Panc1 (cell line): ENCODE measurements around the gene MARCKSL1. TPM values are rescaled to one million over a fixed set of nuclear protein-coding genes. Genes with fewer than 3 reads are reported as not detected.

Experiments used
- ATAC-seq: fragments of 200-7000 bp; cut with Tn5 transposase; 2 replicates; pipeline ENCODE4 v1.9.1; 2020; ENCODE audit warnings: mild to moderate bottlenecking, moderate library complexity
- BruUV-seq: library from RNA; stranded (reverse); fragments of 400-500 nt; replicated peaks from 2 replicates; lab custom pipeline; 2021; lab: Mats Ljungman, UMichigan
- CTCF ChIA-PET: fragments of 300-600 bp; sonication (Branson Sonifier 250); formaldehyde crosslinking; loops from one replicate; lab custom pipeline; 2022; ENCODE audit warnings: antibody characterized with exemption; lab: Charles Lee
- POLR2A ChIA-PET: fragments of 300-600 bp; sonication (Branson Sonifier 250); formaldehyde crosslinking; loops from one replicate; lab custom pipeline; 2022; ENCODE audit warnings: antibody characterized with exemption; lab: Charles Lee
- DNase-seq: peaks from one replicate; pipeline ENCODE4 v3.0.0-alpha.2; 2010; ENCODE audit warnings: low read depth, low spot score
- H3K27ac ChIP-seq: 2 replicates; pipeline ENCODE4 v1.5.1; 2011; ENCODE audit warnings: mild to moderate bottlenecking, low read length, inconsistent platforms
- H3K27me3 ChIP-seq: fragments of 200-500 bp; sonication (Bioruptor generic); 2 replicates; pipeline ENCODE4 v1.6.0; 2014; ENCODE audit warnings: low read length, inconsistent platforms; ENCODE audit not compliant: control insufficient read depth, insufficient read depth
- H3K36me3 ChIP-seq: fragments of 200-500 bp; sonication (Bioruptor generic); 2 replicates; pipeline ENCODE4 v1.5.1; 2014; ENCODE audit warnings: inconsistent platforms, mild to moderate bottlenecking, low read length, moderate library complexity; ENCODE audit not compliant: control insufficient read depth, insufficient read depth
- H3K4me1 ChIP-seq: 2 replicates; pipeline ENCODE4 v1.5.1; 2011; ENCODE audit warnings: inconsistent platforms, mild to moderate bottlenecking, low read length, moderate library complexity; ENCODE audit not compliant: control insufficient read depth, insufficient read depth
- H3K4me3 ChIP-seq, 2 experiments: 2 replicates each; pipeline ENCODE4 v1.5.1; 2011 to 2012; ENCODE audit warnings: low read depth in 2 of 2, low read length in 2 of 2, mild to moderate bottlenecking in 2 of 2, inconsistent platforms in 1 of 2, moderate library complexity in 1 of 2
- H3K9me3 ChIP-seq: fragments of 200-500 bp; sonication (Bioruptor generic); 2 replicates; pipeline ENCODE4 v1.5.1; 2014; ENCODE audit warnings: low read depth, mild to moderate bottlenecking, inconsistent platforms, low read length, moderate library complexity; ENCODE audit not compliant: control insufficient read depth, insufficient read depth
- POLR2AphosphoS5 ChIP-seq: IDR thresholded peaks from 2 replicates; pipeline ENCODE4 v1.6.1; 2012; ENCODE audit warnings: mild to moderate bottlenecking, low read depth, low read length, moderate library complexity
- SIN3A ChIP-seq: IDR thresholded peaks from 2 replicates; pipeline ENCODE4 v1.6.1; 2012; ENCODE audit warnings: low read depth, mild to moderate bottlenecking, low read length, moderate library complexity, borderline replicate concordance; ENCODE audit not compliant: insufficient read depth
- TCF7L2 ChIP-seq: IDR thresholded peaks from 2 replicates; pipeline ENCODE4 v1.6.1; 2011; ENCODE audit warnings: mild to moderate bottlenecking, low read depth, low read length, inconsistent platforms
- in situ Hi-C: cut with HindIII; loops from 2 replicates; pipeline ENCODE4 v1.10.0; 2016; ENCODE audit warnings: low sequenced_read_pairs, low pct_unique_long_range_greater_than_20kb
- intact Hi-C: fragments of 100-400 bp; cut with micrococcal nuclease; formaldehyde crosslinking; loops from one replicate; pipeline ENCODE4 v1.10.0; 2022; ENCODE audit not compliant: unreplicated experiment
- total RNA-seq: library from RNA; stranded (reverse); gene quantifications from one replicate; pipeline ENCODE4 v1.2.1, GENCODE V29; 2021; ENCODE audit not compliant: unreplicated experiment
- TF ChIP-seq, protein P1 (sequence below), 2 experiments: IDR thresholded peaks; 2 replicates each; pipeline ENCODE4 v1.6.1; 2011 to 2012; ENCODE audit warnings: low read depth in 2 of 2, control low read depth in 1 of 2, low read length in 1 of 2, mild to moderate bottlenecking in 1 of 2, moderate library complexity in 1 of 2; ENCODE audit not compliant: insufficient read depth in 1 of 2
- TF ChIP-seq, protein P2 (sequence below): fragments of 450-650 bp; IDR thresholded peaks from 2 replicates; pipeline ENCODE4 v1.5.1; 2017; ENCODE audit warnings: mild to moderate bottlenecking

The MARCKSL1 gene
- total RNA-seq, 1 experiment from 2014 or later: 176 TPM

DNA sequence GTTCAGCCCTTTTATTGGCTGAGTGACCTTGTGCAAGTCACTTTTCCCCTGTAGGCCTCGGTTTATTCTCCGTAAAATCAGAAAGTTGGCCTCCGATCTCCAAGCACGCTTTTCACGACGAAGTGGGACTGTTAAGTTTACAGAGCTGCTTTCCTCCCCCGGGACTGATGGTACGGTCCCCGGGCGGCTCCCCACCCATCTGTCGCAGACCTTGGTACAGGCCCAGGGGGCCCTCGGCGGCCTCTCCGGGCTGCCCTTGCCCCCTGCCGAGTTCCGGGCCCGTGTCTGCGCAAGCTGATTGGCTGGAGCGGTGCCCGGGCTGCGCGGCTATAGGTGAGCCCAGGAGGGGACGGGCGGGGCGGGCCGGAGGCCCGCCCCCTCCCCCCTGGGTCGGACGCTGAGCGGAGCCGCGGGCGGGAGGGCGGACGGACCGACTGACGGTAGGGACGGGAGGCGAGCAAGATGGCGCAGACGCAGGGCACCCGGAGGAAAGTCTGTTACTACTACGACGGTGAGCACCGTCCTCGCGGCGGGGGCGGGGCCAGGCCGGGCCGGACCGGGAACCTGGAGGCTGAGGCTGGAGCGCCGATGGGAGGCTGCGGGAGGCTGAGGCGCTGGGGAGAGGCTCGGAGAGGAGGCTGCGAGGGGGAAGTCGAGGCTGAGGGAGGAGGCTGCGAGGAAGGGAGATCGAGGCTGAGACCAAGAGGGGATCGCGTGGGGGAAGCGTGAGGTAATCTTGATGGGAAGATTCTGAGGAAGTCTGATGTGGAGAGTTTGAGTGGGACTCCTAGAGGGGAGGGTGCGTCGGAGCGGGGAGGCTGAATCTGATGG, 44.1 kb downstream of the MARCKSL1 start, which contains the start of gene HDAC1:
Gene HDAC1, plus strand, starts transcription at position 376 of the 831 bp plus-strand sequence. Its CDS starts 87 bp downstream, at position 463.
- Histone ChIP-seq H3K27me3 (no peaks in the 10 kb centered on the region), H3K4me1 (peaks cover 10% of the 10 kb centered on the region; the same call in 1 of the 2 replicates), H3K4me3 (peak within 1 kb of the TSS; percentile 83 to 89), H3K9me3 (no peaks in the 10 kb centered on the region), H3K36me3 (peaks cover 3% of the 10 kb centered on the region; the same call in 1 of the 2 replicates), H3K27ac (peak within 1 kb of the TSS; percentile 99)
- TF ChIP-seq, protein P1, sequence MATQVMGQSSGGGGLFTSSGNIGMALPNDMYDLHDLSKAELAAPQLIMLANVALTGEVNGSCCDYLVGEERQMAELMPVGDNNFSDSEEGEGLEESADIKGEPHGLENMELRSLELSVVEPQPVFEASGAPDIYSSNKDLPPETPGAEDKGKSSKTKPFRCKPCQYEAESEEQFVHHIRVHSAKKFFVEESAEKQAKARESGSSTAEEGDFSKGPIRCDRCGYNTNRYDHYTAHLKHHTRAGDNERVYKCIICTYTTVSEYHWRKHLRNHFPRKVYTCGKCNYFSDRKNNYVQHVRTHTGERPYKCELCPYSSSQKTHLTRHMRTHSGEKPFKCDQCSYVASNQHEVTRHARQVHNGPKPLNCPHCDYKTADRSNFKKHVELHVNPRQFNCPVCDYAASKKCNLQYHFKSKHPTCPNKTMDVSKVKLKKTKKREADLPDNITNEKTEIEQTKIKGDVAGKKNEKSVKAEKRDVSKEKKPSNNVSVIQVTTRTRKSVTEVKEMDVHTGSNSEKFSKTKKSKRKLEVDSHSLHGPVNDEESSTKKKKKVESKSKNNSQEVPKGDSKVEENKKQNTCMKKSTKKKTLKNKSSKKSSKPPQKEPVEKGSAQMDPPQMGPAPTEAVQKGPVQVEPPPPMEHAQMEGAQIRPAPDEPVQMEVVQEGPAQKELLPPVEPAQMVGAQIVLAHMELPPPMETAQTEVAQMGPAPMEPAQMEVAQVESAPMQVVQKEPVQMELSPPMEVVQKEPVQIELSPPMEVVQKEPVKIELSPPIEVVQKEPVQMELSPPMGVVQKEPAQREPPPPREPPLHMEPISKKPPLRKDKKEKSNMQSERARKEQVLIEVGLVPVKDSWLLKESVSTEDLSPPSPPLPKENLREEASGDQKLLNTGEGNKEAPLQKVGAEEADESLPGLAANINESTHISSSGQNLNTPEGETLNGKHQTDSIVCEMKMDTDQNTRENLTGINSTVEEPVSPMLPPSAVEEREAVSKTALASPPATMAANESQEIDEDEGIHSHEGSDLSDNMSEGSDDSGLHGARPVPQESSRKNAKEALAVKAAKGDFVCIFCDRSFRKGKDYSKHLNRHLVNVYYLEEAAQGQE (IDR thresholded peaks at IDR 0.05; ENCODE audit: insufficient read depth in 1 of 2, low read depth in 2 of 2, low read length in 1 of 2): no peak
- TF ChIP-seq TCF7L2 (peak; percentile 45; the same call in 1 of the 2 replicates), POLR2AphosphoS5 (peak; percentile 56), SIN3A (0 out of 2 replicates have a peak, but pooled peaks have one; percentile 39)
- TF ChIP-seq, protein P2, sequence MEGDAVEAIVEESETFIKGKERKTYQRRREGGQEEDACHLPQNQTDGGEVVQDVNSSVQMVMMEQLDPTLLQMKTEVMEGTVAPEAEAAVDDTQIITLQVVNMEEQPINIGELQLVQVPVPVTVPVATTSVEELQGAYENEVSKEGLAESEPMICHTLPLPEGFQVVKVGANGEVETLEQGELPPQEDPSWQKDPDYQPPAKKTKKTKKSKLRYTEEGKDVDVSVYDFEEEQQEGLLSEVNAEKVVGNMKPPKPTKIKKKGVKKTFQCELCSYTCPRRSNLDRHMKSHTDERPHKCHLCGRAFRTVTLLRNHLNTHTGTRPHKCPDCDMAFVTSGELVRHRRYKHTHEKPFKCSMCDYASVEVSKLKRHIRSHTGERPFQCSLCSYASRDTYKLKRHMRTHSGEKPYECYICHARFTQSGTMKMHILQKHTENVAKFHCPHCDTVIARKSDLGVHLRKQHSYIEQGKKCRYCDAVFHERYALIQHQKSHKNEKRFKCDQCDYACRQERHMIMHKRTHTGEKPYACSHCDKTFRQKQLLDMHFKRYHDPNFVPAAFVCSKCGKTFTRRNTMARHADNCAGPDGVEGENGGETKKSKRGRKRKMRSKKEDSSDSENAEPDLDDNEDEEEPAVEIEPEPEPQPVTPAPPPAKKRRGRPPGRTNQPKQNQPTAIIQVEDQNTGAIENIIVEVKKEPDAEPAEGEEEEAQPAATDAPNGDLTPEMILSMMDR: no peak
- intact Hi-C loops (no loop called here), in situ Hi-C loops (no loop called here)
- ChIA-PET CTCF (interaction anchor here (0.8 kb wide), 1 partner anchor 61 kb away, joined by 4 read pairs; no protein-coding TSS in a partner anchor), POLR2A (interaction anchor here (0.5 to 0.7 kb wide), 5 partner anchors 9 to 164 kb away, joined by 3 to 9 read pairs (median 4); no protein-coding TSS in a partner anchor)
- BruUV-seq: no TSS peak
- ATAC-seq (peak; percentile 99), DNase-seq (peak; percentile 80)

DNA sequence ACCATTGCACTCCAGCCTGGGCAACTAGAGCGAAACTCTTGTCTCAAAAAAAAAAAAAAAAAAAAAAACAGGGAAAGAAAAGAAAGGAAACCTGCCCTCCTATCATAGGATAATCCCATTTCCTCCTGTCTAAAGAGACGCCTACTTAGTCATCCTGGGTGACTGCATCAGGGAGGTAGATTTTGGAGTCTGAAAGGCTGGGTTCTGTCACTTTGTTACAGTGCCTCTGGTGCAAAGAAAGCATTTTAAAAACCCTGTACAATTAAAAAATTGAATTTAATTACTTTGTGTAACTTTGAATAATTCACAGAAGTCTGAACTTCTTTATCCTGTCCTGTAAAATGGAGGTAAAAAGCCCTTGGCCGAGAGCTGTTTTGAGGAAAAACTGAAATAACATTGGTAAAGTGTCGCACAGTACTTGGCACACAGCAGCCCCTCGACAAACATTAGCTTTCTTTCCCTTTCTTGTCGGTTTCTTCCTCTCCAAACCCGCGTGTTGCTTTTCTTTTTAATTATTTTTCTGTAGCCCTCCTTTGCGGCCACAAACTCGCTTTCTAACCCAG, 44.8 kb downstream of the MARCKSL1 start:
- POLR2A ChIA-PET: interaction anchor here (0.5 to 0.7 kb wide), 3 partner anchors 10 to 64 kb away, joined by 4 to 9 read pairs (median 7); no protein-coding TSS in a partner anchor

More for the DNA sequence above, 44.8 kb downstream of the MARCKSL1 start:
- Histone ChIP-seq H3K4me3 (peak overlapping the region; percentile 83 to 89), H3K27me3 (no peaks in the 10 kb centered on the region), H3K9me3 (no peaks in the 10 kb centered on the region), H3K27ac (peak overlapping the region; percentile 99), H3K4me1 (peaks cover 10% of the 10 kb centered on the region; the same call in 1 of the 2 replicates), H3K36me3 (peaks cover 3% of the 10 kb centered on the region; the same call in 1 of the 2 replicates)
- ATAC-seq: no peak
- TF ChIP-seq POLR2AphosphoS5 (no peak), SIN3A (no peak), TCF7L2 (no peak)
- TF ChIP-seq, protein P1 (IDR thresholded peaks at IDR 0.05; ENCODE audit: insufficient read depth in 1 of 2, low read depth in 2 of 2, low read length in 1 of 2): no peak
- TF ChIP-seq, protein P2: no peak
- BruUV-seq: no TSS peak
- CTCF ChIA-PET: interaction anchor here (0.5 to 1.2 kb wide), 4 partner anchors 51 to 149 kb away, joined by 3 to 7 read pairs (median 4); no protein-coding TSS in a partner anchor
- intact Hi-C loops: no loop called here
- in situ Hi-C loops: no loop called here
- peak; percentile 25 for DNase-seq
